ENCODE results near the gene ADSS1.

Gene ADSS1

GRCh38 chr14:104792945-104793702, 69.1 kb downstream of the ADSS1 start:
- H3K4me3 ChIP-seq (ENCODE audit: low read depth, low read length), result no peak overlapping the region
- TF ChIP-seq CTCF (conservative IDR thresholded peaks at IDR 0.05; ENCODE audit: low read depth, low read length), result peak; percentile 13
- no peak for DNase-seq (ENCODE audit: low read depth)

GRCh38 chr14:104793703-104793959, 69.6 kb downstream of the ADSS1 start:
- no peak for DNase-seq (ENCODE audit: low read depth)
- peak overlapping the region; percentile 74 for H3K4me3 ChIP-seq (ENCODE audit: low read depth, low read length)

GRCh38 chr14:104794099-104794498, 70.1 kb downstream of the ADSS1 start:
- DNase-seq (ENCODE audit: low read depth), result peak; percentile 78
- no peak for TF ChIP-seq CTCF (conservative IDR thresholded peaks at IDR 0.05; ENCODE audit: low read depth, low read length)

More at GRCh38 chr14:104793703-104793959, 69.6 kb downstream of the ADSS1 start:
- no peak for TF ChIP-seq CTCF (conservative IDR thresholded peaks at IDR 0.05; ENCODE audit: low read depth, low read length)

GRCh38 chr14:104794631-104794992, 70.6 kb downstream of the ADSS1 start:
- DNase-seq (ENCODE audit: low read depth), result peak; percentile 38
- peak overlapping the region; percentile 74 for H3K4me3 ChIP-seq (ENCODE audit: low read depth, low read length)

More at GRCh38 chr14:104794099-104794498, 70.1 kb downstream of the ADSS1 start:
- H3K4me3 ChIP-seq (ENCODE audit: low read depth, low read length), result peak overlapping the region; percentile 74

GRCh38 chr14:104794993-104795780, 71.2 kb downstream of the ADSS1 start, which contains the start of gene AKT1:
Gene AKT1 (minus strand): TSS chr14:104795748. CDS start chr14:104792643, 3,105 bp downstream.
- TF ChIP-seq CTCF (conservative IDR thresholded peaks at IDR 0.05; ENCODE audit: low read depth, low read length), result no peak
- H3K4me3 ChIP-seq (ENCODE audit: low read depth, low read length), result peak within 1 kb of the TSS; percentile 74
- DNase-seq (ENCODE audit: low read depth), result no peak

More at GRCh38 chr14:104794631-104794992, 70.6 kb downstream of the ADSS1 start:
- TF ChIP-seq CTCF (conservative IDR thresholded peaks at IDR 0.05; ENCODE audit: low read depth, low read length), result no peak

GRCh38 chr14:104795781-104796686, 72.0 kb downstream of the ADSS1 start:
- no peak for TF ChIP-seq CTCF (conservative IDR thresholded peaks at IDR 0.05; ENCODE audit: low read depth, low read length)
- peak overlapping the region; percentile 57 for H3K4me3 ChIP-seq (ENCODE audit: low read depth, low read length)
- DNase-seq (ENCODE audit: low read depth), result peak; percentile 39
